Panc1 (cell line): ENCODE measurements around the gene FRRS1L.

Source experiments
- POLR2AphosphoS5 ChIP-seq: IDR thresholded peaks from 2 replicates; pipeline ENCODE4 v1.6.1; 2012; ENCODE audit warnings: mild to moderate bottlenecking, low read depth, low read length, moderate library complexity
- REST ChIP-seq, 2 experiments: IDR thresholded peaks; 2 replicates each; pipeline ENCODE4 v1.6.1; 2011 to 2012; ENCODE audit warnings: low read depth in 2 of 2, control low read depth in 1 of 2, low read length in 1 of 2, mild to moderate bottlenecking in 1 of 2, moderate library complexity in 1 of 2; ENCODE audit not compliant: insufficient read depth in 1 of 2
- SIN3A ChIP-seq: IDR thresholded peaks from 2 replicates; pipeline ENCODE4 v1.6.1; 2012; ENCODE audit warnings: low read depth, mild to moderate bottlenecking, low read length, moderate library complexity, borderline replicate concordance; ENCODE audit not compliant: insufficient read depth
- TCF7L2 ChIP-seq: IDR thresholded peaks from 2 replicates; pipeline ENCODE4 v1.6.1; 2011; ENCODE audit warnings: mild to moderate bottlenecking, low read depth, low read length, inconsistent platforms
- TF ChIP-seq, protein P1 (sequence below): fragments of 450-650 bp; IDR thresholded peaks from 2 replicates; pipeline ENCODE4 v1.5.1; 2017; ENCODE audit warnings: mild to moderate bottlenecking

- TF ChIP-seq, protein P1, sequence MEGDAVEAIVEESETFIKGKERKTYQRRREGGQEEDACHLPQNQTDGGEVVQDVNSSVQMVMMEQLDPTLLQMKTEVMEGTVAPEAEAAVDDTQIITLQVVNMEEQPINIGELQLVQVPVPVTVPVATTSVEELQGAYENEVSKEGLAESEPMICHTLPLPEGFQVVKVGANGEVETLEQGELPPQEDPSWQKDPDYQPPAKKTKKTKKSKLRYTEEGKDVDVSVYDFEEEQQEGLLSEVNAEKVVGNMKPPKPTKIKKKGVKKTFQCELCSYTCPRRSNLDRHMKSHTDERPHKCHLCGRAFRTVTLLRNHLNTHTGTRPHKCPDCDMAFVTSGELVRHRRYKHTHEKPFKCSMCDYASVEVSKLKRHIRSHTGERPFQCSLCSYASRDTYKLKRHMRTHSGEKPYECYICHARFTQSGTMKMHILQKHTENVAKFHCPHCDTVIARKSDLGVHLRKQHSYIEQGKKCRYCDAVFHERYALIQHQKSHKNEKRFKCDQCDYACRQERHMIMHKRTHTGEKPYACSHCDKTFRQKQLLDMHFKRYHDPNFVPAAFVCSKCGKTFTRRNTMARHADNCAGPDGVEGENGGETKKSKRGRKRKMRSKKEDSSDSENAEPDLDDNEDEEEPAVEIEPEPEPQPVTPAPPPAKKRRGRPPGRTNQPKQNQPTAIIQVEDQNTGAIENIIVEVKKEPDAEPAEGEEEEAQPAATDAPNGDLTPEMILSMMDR: no peak
- TF ChIP-seq POLR2AphosphoS5: no peak
- no peak for TF ChIP-seq REST (IDR thresholded peaks at IDR 0.05; ENCODE audit: insufficient read depth in 1 of 2, low read depth in 2 of 2, low read length in 1 of 2)
- TF ChIP-seq SIN3A: no peak
- TF ChIP-seq TCF7L2: no peak
These were observed 71.7 kb downstream of the FRRS1L start for GRCh38 chr9:109095321-109095720.
